ENCODE measurements around the gene NOS2. TPM values are rescaled to one million over a fixed set of nuclear protein-coding genes. Genes with fewer than 3 reads are reported as not detected.

NOS2 gene
- total and polyA plus RNA-seq, 2 experiments from 2014 or later, result 6.7 to 7.9 TPM

GRCh38 chr17:27793906-27794569 is 6.3 kb downstream of the NOS2 start:
- Histone ChIP-seq H3K9me3 (ENCODE audit: low read depth) (no peaks in the 10 kb centered on the region), H3K9me2 (replicated peaks; ENCODE audit: insufficient read depth) (no peaks in the 10 kb centered on the region), H3K4me3 (peak overlapping the region; percentile 4), H3K4me2 (peak overlapping the region; percentile 82), H3K4me1 (ENCODE audit: insufficient read depth) (peaks cover 12% of the 10 kb centered on the region), H3K27ac (peak overlapping the region; percentile 29), H4K20me1 (ENCODE audit: insufficient read depth, poor library complexity, severe bottlenecking) (no peaks in the 10 kb centered on the region), H3K27me3 (peaks cover 5% of the 10 kb centered on the region), H3K79me2 (no peaks in the 10 kb centered on the region), H3K36me3 (replicated peaks; ENCODE audit: insufficient read depth, low read depth) (no peaks in the 10 kb centered on the region), H2AFZ (no peak overlapping the region)
- TF ChIP-seq CTCF (IDR thresholded peaks at IDR 0.05; ENCODE audit: poor library complexity), result no peak
- WGBS (ENCODE audit: low lambda C conversion rate, missing lambda C conversion rate), result 26% methylated on average over 19 of the region's 19 CpGs
- DNase-seq (ENCODE audit: low spot score), result no peak

- TF ChIP-seq EZH2 (IDR thresholded peaks at IDR 0.05; ENCODE audit: borderline replicate concordance), result no peak
- no peak for TF ChIP-seq CTCF (IDR thresholded peaks at IDR 0.05; ENCODE audit: poor library complexity)
- no peak for TF ChIP-seq EZH2phosphoT487 (IDR thresholded peaks at IDR 0.05; ENCODE audit: low read depth, severe bottlenecking, unreplicated experiment)
- Histone ChIP-seq H4K20me1 (ENCODE audit: insufficient read depth, poor library complexity, severe bottlenecking) (no peaks in the 10 kb centered on the region), H3K9me3 (ENCODE audit: low read depth) (no peaks in the 10 kb centered on the region), H3K4me2 (peak overlapping the region; percentile 82), H3K79me2 (no peaks in the 10 kb centered on the region), H3K4me3 (peak overlapping the region; percentile 4), H2AFZ (peak overlapping the region; percentile 46), H3K9me2 (replicated peaks; ENCODE audit: insufficient read depth) (no peaks in the 10 kb centered on the region), H3K36me3 (replicated peaks; ENCODE audit: insufficient read depth, low read depth) (no peaks in the 10 kb centered on the region), H3K27me3 (peaks cover 5% of the 10 kb centered on the region), H3K27ac (peak overlapping the region; percentile 29), H3K4me1 (ENCODE audit: insufficient read depth) (peaks cover 12% of the 10 kb centered on the region)
- 5% methylated on average over 50 of the region's 58 CpGs for WGBS (ENCODE audit: low lambda C conversion rate, missing lambda C conversion rate)
- DNase-seq (ENCODE audit: low spot score), result peak; percentile 80
Measured at GRCh38 chr17:27793168-27793905, 7.0 kb downstream of the NOS2 start.

DNA sequence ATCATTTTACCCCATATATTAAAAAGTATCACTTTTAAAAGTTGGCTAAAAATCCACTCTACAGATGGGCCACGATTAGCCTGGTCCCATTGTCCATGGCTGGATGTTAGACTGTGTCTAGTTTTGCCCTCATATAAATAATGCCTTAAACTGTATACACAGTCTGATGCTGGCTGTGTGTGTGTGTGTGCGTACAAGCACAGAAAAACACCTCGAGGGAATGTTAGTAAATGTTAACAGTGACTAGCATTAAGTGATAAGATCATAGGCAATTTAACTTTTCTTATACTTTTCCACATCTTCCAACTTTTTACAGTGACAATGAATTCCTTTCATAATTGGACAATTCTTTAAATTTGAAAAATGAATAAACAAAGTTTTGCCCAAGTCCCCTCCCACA is 8.2 kb downstream of the NOS2 start:
- Histone ChIP-seq H3K4me3 (no peak overlapping the region), H3K27ac (no peak overlapping the region), H3K4me1 (ENCODE audit: insufficient read depth) (peaks cover 9% of the 10 kb centered on the region), H3K79me2 (no peaks in the 10 kb centered on the region), H2AFZ (no peak overlapping the region), H3K9me3 (ENCODE audit: low read depth) (no peaks in the 10 kb centered on the region), H3K27me3 (peaks cover 5% of the 10 kb centered on the region), H4K20me1 (ENCODE audit: insufficient read depth, poor library complexity, severe bottlenecking) (no peaks in the 10 kb centered on the region), H3K4me2 (no peak overlapping the region), H3K9me2 (replicated peaks; ENCODE audit: insufficient read depth) (no peaks in the 10 kb centered on the region), H3K36me3 (replicated peaks; ENCODE audit: insufficient read depth, low read depth) (no peaks in the 10 kb centered on the region)
- no peak for DNase-seq (ENCODE audit: low spot score)
- 67% methylated on average over 3 of the region's 3 CpGs for WGBS (ENCODE audit: low lambda C conversion rate, missing lambda C conversion rate)
- TF ChIP-seq CTCF (IDR thresholded peaks at IDR 0.05; ENCODE audit: poor library complexity) (no peak), EZH2 (IDR thresholded peaks at IDR 0.05; ENCODE audit: borderline replicate concordance) (no peak), EZH2phosphoT487 (IDR thresholded peaks at IDR 0.05; ENCODE audit: low read depth, severe bottlenecking, unreplicated experiment) (no peak)

Measured in hepatocyte (in vitro differentiated cells).